ENCODE measurements around the gene MAP2K3.

- TF ChIP-seq ZNF155 (tag by site-specific recombination; IDR thresholded peaks at IDR 0.05) = no peak
- TF ChIP-seq ZNF610 (tag by site-specific recombination; IDR thresholded peaks at IDR 0.05; ENCODE audit: borderline replicate concordance) = no peak
- TF ChIP-seq ZSCAN5A (tag by site-specific recombination; IDR thresholded peaks at IDR 0.05) = no peak
- no peak for TF ChIP-seq ZBTB44 (tag by site-specific recombination; IDR thresholded peaks at IDR 0.05)
- no peak for TF ChIP-seq PBX3 (CRISPR knock-in tag; IDR thresholded peaks at IDR 0.05)
- no peak for TF ChIP-seq ZBTB8A (tag by site-specific recombination; IDR thresholded peaks at IDR 0.05)
- no peak for TF ChIP-seq ZBTB11 (tag by site-specific recombination; conservative IDR thresholded peaks at IDR 0.05; ENCODE audit: low read depth)
- no peak for TF ChIP-seq CTCF (tag by site-specific recombination; IDR thresholded peaks at IDR 0.05)
- no peak for TF ChIP-seq ZBTB7A (tag by site-specific recombination; IDR thresholded peaks at IDR 0.05; ENCODE audit: low read depth)
- no peak for TF ChIP-seq ZNF184 (tag by site-specific recombination; IDR thresholded peaks at IDR 0.05)
- no peak for TF ChIP-seq ZNF2 (tag by site-specific recombination; IDR thresholded peaks at IDR 0.05)
Measured at GRCh38 chr17:21272250-21272649, 12.3 kb upstream of the MAP2K3 start.

Data from HEK293 (cell line).